NCI-H1105 treated with DMSO at 0.1 percent for 48 hours (cell line): ENCODE results near the gene SYNGR3.
A peak's percentile ranks its signal among the peaks of the same experiment; 100 is the strongest.

Experiments used
- DNase-seq: peaks from one replicate; lab custom pipeline; 2025; lab: John Stamatoyannopoulos, UW

SYNGR3 gene

GRCh38 chr16:1992704-1993317, 3.0 kb downstream of the SYNGR3 start:
- DNase-seq = no peak

GRCh38 chr16:1993731-1994131, 4.0 kb downstream of the SYNGR3 start:
- DNase-seq = no peak

GRCh38 chr16:1997494-1998359, 8.0 kb downstream of the SYNGR3 start:
- no peak for DNase-seq

- DNase-seq = no peak
Measured at GRCh38 chr16:1998360-1998835, 8.6 kb downstream of the SYNGR3 start.

- no peak for DNase-seq
Measured at GRCh38 chr16:1998852-1999801, 9.4 kb downstream of the SYNGR3 start.

GRCh38 chr16:1999866-2000514, 10.2 kb downstream of the SYNGR3 start:
- no peak for DNase-seq

- no peak for DNase-seq
Measured at GRCh38 chr16:2001035-2001434, 11.3 kb downstream of the SYNGR3 start.

GRCh38 chr16:2001456-2002355, 11.9 kb downstream of the SYNGR3 start:
- DNase-seq = no peak

- DNase-seq = no peak
Measured at GRCh38 chr16:2002406-2003230, 12.8 kb downstream of the SYNGR3 start.

- DNase-seq = no peak
Measured at GRCh38 chr16:2003231-2003826, 13.6 kb downstream of the SYNGR3 start.

GRCh38 chr16:2003827-2004641, 14.3 kb downstream of the SYNGR3 start:
- DNase-seq = peak; percentile 78

- DNase-seq = no peak
Measured at GRCh38 chr16:2004795-2005517, 15.2 kb downstream of the SYNGR3 start.

GRCh38 chr16:2005646-2006045, 15.9 kb downstream of the SYNGR3 start:
- DNase-seq = no peak

GRCh38 chr16:2006317-2006716, 16.5 kb downstream of the SYNGR3 start:
- DNase-seq = no peak

- no peak for DNase-seq
Measured at GRCh38 chr16:2007081-2007836, 17.5 kb downstream of the SYNGR3 start.

GRCh38 chr16:2008009-2008526, 18.3 kb downstream of the SYNGR3 start:
- DNase-seq = no peak
